GM19240 (cell line): ENCODE measurements around the gene CACNA2D3.

ENCODE experiments used
- DNase-seq: peaks from one replicate; pipeline ENCODE4 v3.0.0; 2011; ENCODE audit warnings: low spot score; ENCODE audit not compliant: insufficient read length

Gene CACNA2D3

DNA sequence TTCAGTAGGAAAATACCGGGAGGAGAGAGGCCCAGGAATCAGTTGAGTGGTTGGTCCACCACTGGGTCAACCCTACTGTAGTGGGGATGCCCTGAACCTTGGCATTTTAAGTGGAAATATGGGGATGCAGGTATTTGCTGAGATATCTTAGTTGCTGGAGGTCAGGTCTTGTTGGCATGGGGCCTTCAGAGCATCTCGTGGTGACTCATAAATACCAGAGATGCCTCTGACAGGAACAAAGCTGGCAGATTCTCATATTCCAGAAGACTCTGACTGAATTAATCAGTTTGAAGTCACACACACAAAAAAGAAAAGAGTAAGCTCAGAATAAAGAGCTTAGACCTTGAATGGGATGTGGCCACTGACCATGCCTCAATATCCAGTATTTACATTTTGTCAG, 91.6 kb downstream of the CACNA2D3 start:
- no peak for DNase-seq

- DNase-seq = no peak
These were observed 92.5 kb downstream of the CACNA2D3 start for GRCh38 chr3:54214845-54215244.

- DNase-seq = no peak
These were observed 93.2 kb downstream of the CACNA2D3 start for GRCh38 chr3:54215521-54215920.

DNA sequence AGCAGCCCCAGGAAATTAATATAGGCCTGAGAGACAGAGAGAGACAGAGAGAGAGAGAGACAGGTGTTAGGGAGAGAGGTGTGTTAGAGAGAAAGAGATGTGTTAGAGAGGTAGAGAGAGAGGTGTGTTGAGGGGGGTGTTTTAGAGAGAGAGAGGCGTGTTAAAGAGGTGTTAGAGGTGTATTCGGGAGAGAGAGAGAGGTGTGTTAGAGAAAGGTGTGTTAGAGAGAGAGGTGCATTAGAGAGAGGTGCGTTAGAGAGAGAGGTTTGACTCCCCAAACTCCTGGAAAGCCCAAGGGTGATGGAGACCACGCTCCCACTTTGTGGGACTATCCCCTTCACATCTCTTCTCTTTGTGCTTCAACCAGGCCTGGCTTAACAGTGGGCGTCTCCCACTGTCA, 95.5 kb downstream of the CACNA2D3 start:
- no peak for DNase-seq

- no peak for DNase-seq
These were observed 100.0 kb downstream of the CACNA2D3 start for GRCh38 chr3:54222316-54222715.

- no peak for DNase-seq
These were observed 100.7 kb downstream of the CACNA2D3 start for GRCh38 chr3:54223063-54223462.

- no peak for DNase-seq
These were observed 103.6 kb downstream of the CACNA2D3 start for GRCh38 chr3:54225841-54226528.

DNA sequence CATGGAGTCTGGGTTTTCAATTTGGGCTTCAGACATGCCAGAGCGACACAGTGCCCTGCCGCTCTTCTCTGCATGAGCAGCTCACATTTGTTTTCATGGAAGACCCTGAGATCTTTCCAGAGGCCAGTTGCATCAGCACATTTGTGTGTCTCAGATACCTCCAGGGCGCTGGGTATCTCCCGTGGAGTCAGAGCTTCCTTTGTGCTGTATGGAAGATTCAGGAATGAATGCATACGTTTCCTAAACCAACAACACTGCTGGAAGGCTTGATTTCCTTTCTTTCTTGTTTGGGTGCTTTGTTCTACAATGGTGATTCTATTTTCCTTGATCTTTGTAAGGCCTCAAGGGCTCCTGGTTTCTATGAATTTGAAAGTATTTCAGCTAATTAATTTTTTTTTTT, 106.5 kb downstream of the CACNA2D3 start:
- DNase-seq = no peak

DNA sequence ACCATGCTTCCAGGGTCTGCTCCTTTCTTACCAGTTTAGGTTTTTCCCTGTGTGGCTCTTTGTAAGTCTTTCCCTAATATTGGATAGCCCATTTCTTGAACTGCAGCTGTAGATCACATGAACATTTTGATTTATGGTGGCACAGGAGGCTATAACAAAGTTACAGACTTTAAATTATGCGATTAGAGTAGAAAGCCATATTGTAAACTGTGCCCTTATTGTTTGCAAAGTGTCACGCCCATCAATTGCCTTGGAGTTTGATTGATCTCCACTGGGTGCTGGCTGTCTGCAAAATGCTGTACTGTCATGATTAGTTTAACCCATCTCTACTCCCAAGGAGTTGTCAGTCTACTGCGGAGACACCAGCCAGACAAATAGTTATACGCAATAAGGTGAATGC, 110.3 kb downstream of the CACNA2D3 start:
- no peak for DNase-seq

GRCh38 chr3:54235998-54236397, 113.6 kb downstream of the CACNA2D3 start:
- DNase-seq = no peak

GRCh38 chr3:54237109-54237508, 114.8 kb downstream of the CACNA2D3 start:
- no peak for DNase-seq

- no peak for DNase-seq
These were observed 115.6 kb downstream of the CACNA2D3 start for GRCh38 chr3:54237788-54238502.

DNA sequence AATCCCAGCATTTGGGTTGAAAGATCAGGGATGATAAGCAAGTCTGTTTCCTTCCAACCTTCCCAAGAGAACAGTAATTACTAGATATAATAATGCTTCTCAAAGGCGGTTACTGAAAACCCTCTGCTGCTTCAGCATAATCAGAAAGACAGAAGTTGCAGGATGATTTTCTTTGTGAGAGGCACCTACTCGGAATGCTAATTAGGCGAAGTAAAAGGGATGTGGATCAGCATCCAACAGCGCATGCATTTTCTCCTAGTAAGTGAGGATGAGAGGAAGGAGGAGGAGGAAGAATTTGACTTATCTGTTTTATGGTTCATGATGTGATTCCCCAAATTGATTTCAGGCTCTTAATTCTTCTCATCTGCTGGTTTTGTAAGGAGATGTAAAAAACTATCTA, 118.0 kb downstream of the CACNA2D3 start:
- no peak for DNase-seq

DNA sequence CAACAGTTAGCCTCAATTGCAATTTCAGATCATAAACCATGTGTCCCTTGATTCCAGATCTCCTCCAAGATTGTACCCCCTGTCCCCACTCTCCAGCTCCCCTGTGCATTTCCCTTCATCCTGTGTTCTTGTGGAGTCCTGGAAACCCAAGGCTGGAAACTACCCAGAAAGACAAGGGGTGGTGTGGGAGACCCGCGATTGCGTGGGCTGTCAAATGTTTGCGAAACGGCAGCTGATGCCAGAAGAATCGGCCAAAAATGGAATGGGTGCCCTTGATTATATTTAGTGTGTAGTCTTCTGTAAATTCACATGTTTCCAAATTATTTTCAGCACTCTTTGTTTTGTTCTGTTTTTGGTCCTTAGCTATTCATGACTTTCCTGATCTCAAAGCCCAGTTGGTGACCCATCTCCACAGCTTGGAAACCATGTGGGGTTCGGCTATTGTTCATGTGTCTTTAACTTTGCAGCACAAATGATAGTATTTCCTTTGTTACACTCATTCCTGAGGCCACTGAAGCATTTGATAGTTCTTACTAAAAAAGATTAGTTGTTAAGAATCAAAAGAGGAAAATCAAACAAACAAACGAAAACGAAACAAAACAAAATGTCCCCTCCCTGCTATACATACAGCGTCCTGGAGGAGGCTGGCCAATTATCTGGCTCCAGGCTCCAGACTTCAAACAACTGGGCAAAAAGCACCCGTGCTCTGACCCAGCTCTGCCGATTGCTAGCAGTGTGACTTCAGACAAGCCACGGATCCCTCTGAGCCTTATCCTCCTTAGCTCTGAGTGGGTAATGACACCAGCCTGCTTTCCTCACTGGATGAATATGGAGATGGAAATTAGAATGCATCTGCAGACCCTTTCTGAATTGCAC, 120.9 kb downstream of the CACNA2D3 start:
- no peak for DNase-seq

DNA sequence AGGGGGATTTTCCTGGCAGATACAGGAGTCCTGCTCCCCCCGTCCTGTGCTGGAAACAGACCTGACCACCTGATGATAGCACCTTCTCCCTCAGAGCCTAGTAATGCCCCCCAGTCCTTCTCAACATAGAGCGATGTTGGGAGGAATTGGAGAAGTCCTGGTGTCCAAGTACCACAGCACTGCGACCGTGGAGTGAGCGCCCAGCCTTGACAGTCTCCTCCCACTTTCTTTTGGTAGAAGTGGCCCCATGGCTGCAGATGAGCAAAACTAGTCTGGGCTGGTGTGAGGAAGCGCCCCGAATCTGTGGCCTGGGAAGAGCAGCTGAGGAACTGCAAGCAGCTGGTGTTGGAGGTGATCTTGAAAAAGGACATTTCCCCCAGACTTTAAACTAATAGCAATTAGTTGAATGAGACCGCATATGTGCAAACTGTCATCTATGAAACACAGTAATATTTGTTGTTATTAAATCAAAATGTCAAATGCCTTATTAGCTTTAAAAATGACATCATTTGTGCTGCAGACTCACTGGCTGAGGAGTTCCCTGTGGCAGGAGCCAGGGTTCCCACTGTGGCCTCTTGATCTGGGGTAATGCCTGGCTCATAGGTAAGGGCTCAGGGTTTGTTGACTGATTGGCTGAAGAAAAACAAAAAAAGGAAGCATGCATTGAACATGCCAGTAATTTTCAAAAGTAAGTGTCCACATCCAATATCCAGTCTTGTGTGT, 121.8 kb downstream of the CACNA2D3 start:
- DNase-seq = no peak

DNA sequence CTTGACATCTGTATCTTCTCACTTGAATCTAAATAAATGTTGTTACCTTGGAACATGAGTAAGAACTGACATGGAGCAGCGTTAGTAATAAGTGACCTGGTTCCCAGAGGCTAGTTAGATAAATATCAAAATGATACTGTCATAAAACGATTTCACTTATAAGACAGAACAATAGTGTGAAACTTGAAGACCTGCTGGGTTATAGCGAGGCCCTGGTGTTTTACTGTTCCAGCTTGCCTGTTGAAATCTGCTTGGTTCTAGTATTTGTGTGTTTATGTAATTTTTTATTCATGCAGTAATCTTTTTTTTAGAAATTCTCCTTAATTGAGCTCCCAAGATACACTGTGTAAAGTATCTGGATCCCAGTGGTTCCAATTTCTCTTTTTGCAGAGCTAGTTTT, 129.4 kb downstream of the CACNA2D3 start:
- DNase-seq = no peak

GRCh38 chr3:54257125-54257720, 134.9 kb downstream of the CACNA2D3 start:
- DNase-seq = no peak

- no peak for DNase-seq
These were observed 137.3 kb downstream of the CACNA2D3 start for GRCh38 chr3:54259636-54260035.

DNA sequence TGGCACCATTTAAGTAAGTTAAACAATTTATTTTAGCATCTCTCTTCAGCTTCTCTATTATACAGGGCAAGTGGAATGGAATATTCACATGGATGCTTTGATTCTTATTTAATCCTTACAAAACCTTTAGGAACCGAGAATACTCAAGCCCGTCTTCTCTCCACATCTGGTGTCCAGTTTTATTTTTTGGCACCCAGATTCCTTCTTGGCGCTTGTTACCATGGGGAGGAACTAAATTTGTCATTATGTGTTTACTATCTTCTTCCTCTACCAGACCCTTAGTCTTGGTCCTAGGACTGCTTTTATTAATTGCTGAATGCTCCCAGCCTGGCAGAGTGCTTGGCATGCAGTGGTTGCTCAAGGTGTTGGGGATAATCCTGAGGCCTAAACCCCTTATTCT, 138.8 kb downstream of the CACNA2D3 start:
- no peak for DNase-seq

DNA sequence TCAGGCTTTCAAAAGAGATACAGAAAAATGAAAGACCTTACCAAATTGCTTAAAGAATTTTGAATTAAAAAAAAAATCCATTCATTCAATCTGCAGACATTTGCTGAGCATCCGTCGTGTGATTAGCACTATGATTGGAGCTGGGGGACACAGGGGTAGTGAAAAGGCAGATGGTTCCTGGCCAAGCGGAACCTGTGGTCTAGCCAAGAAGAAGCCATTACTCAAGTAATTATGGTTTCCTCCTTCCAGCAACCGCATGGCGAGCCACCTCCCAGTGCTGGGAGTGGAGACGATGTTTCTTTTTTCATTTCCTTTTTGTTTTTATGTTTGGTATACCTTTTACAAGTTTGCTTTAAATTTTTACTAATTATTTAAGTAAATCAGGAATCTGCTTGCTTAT, 140.2 kb downstream of the CACNA2D3 start:
- no peak for DNase-seq

- DNase-seq = no peak
These were observed 140.6 kb downstream of the CACNA2D3 start for GRCh38 chr3:54262946-54263345.
